ENCODE data around the gene LIX1.

LIX1 gene

GRCh38 chr5:97121848-97122247, 20.6 kb downstream of the LIX1 start:
- H3K4me3 ChIP-seq (replicated peaks; ENCODE audit: low read depth, low read length): no peak overlapping the region
- TF ChIP-seq CTCF (IDR thresholded peaks at IDR 0.05; ENCODE audit: low read depth, low read length, missing control alignments): no peak
- no peak for DNase-seq (ENCODE audit: extremely low read depth, low read depth)

GRCh38 chr5:97120195-97120594, 22.2 kb downstream of the LIX1 start:
- TF ChIP-seq CTCF (IDR thresholded peaks at IDR 0.05; ENCODE audit: low read depth, low read length, missing control alignments): no peak

DNA sequence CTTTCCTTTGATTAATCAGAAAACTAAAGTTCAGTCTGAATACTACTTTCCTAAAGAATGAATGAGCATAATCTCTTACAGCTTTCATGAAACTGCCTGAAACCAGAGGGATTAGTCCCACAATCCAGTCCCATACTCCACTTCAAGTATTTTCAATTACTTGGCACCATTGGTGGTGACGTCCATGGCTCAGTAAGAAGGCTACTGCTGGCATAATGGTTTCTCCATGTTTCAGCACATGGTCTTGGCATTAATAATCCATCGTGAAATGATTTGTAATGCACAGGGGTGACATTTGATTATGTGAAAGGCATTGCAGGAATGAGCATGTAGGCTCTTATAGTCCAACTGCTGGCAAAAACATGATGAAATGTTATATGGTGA, 23.4 kb downstream of the LIX1 start:
- no peak for TF ChIP-seq CTCF (IDR thresholded peaks at IDR 0.05; ENCODE audit: low read depth, low read length, missing control alignments)
- no peak overlapping the region for H3K4me3 ChIP-seq (replicated peaks; ENCODE audit: low read depth, low read length)
- no peak for DNase-seq (ENCODE audit: extremely low read depth, low read depth)

More at GRCh38 chr5:97120195-97120594, 22.2 kb downstream of the LIX1 start:
- DNase-seq (ENCODE audit: extremely low read depth, low read depth): no peak
- no peak overlapping the region for H3K4me3 ChIP-seq (replicated peaks; ENCODE audit: low read depth, low read length)

DNA sequence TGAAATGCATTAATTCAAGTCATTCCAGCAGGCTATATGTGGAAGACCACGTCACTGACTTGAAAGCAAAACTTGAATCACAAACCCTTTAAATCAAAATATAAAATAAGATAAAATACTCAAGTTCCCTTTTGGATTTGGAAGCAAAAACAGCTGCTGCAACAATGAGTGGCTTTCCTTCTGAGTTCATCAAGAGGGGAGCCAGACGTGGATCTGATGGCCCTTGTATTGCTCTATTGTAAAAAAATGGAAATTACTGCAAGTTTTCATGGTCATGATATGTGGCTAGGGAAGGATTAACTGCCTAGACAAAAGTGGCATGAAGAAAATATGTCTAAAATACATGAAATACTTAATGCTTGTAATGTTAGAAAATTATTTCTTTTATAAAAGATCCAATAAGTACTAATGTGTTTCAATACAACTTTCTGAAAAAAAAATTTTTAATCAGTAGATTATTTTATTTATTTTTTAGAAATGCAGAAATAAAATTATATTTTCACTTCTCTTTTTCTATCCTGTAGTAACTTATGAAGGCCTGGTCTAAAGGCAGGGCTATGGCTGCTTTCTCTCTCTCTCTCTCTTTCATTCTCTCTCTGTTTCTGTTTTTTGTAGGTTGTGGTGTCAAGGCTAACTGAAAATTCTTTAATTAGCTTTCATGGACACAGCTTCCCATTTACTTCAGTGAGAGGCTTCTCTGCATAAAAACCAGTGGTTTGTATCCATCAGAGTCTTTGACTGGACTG, 24.0 kb downstream of the LIX1 start:
- H3K4me3 ChIP-seq (replicated peaks; ENCODE audit: low read depth, low read length): no peak overlapping the region
- DNase-seq (ENCODE audit: extremely low read depth, low read depth): no peak
- no peak for TF ChIP-seq CTCF (IDR thresholded peaks at IDR 0.05; ENCODE audit: low read depth, low read length, missing control alignments)

DNA sequence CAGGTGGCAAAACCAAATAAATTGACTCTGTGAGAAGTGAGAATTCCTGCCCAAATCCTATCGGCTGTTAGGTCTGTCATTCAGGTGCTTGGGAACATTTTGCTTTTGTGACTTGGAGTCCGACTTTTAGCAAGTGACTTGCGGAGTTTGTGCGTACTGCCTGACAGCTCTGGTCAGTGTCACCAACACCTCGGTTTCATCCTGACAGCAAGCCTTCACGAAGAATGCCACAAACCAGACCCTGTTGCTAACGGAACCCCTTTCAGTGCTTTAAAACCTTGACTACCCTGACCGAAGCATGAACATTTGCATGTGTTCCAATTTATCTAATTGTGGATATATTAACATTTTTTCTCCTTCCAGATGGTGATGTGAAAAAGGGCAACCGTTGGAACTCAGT, 26.5 kb downstream of the LIX1 start:
- DNase-seq (ENCODE audit: extremely low read depth, low read depth): no peak
- no peak overlapping the region for H3K4me3 ChIP-seq (replicated peaks; ENCODE audit: low read depth, low read length)
- no peak for TF ChIP-seq CTCF (IDR thresholded peaks at IDR 0.05; ENCODE audit: low read depth, low read length, missing control alignments)

- no peak overlapping the region for H3K4me3 ChIP-seq (replicated peaks; ENCODE audit: low read depth, low read length)
- no peak for DNase-seq (ENCODE audit: extremely low read depth, low read depth)
- TF ChIP-seq CTCF (IDR thresholded peaks at IDR 0.05; ENCODE audit: low read depth, low read length, missing control alignments): no peak
These were observed 30.2 kb downstream of the LIX1 start for GRCh38 chr5:97112230-97112629.

GRCh38 chr5:97111616-97112015, 30.8 kb downstream of the LIX1 start:
- TF ChIP-seq CTCF (IDR thresholded peaks at IDR 0.05; ENCODE audit: low read depth, low read length, missing control alignments): no peak
- DNase-seq (ENCODE audit: extremely low read depth, low read depth): no peak
- no peak overlapping the region for H3K4me3 ChIP-seq (replicated peaks; ENCODE audit: low read depth, low read length)

All from HFF-Myc (cell line).